Sigmoid colon (tissue), 7 donors: ENCODE results near the gene DIRAS3. TPM values are rescaled to one million over a fixed set of nuclear protein-coding genes. Genes with fewer than 3 reads are reported as not detected.
"Not testable (repeated sequence)": the region's sequence is repeated elsewhere in the genome, so short reads cannot be mapped to it uniquely, and the experiment has no call there.

Experiments used
- DNase-seq: peaks from one replicate; pipeline ENCODE4 v3.0.0-alpha.2; 2019
- H3K27ac ChIP-seq, 4 donors: fragments of 200-600 bp; sonication (generic); one replicate each; pipeline ENCODE4 v1.5.1; 2016 to 2019; ENCODE audit warnings: mild to moderate bottlenecking in 1 of 4
- H3K27me3 ChIP-seq, 3 donors: fragments of 200-600 bp; sonication (generic); one replicate each; pipeline ENCODE4 v1.5.1; 2019; ENCODE audit warnings: mild to moderate bottlenecking in 1 of 3
- H3K36me3 ChIP-seq, 4 donors: fragments of 200-600 bp; sonication (generic); one replicate each; pipeline ENCODE4 v1.5.1; 2016 to 2019
- H3K4me1 ChIP-seq, 4 donors: fragments of 200-600 bp; sonication (generic); one replicate each; pipeline ENCODE4 v1.5.1; 2017 to 2019
- H3K4me3 ChIP-seq, 4 donors: fragments of 200-600 bp; sonication (generic); one replicate each; pipeline ENCODE4 v1.5.1; 2017 to 2019; ENCODE audit warnings: mild to moderate bottlenecking in 2 of 4, moderate library complexity in 1 of 4
- H3K9me3 ChIP-seq, 4 donors: fragments of 200-600 bp in 3 of 4; sonication (generic) in 3 of 4; one replicate each; pipeline versions ENCODE4 v1.5.1 to v1.6.1; 2013 to 2019
- EP300 ChIP-seq, 4 donors: sonication (generic); formaldehyde crosslinking; IDR thresholded peaks; one replicate each; pipeline ENCODE4 v1.6.1; 2017; ENCODE audit warnings: antibody characterized with exemption in 4 of 4
- POLR2A ChIP-seq, 2 donors: fragments of 450-650 bp; IDR thresholded peaks; one replicate each; pipeline ENCODE4 v1.6.1; 2016; ENCODE audit warnings: antibody characterized with exemption in 2 of 2, mild to moderate bottlenecking in 2 of 2, moderate library complexity in 2 of 2
- POLR2AphosphoS5 ChIP-seq, 4 donors: sonication (generic); formaldehyde crosslinking; IDR thresholded peaks; one replicate each; pipeline ENCODE4 v1.6.1; 2017; ENCODE audit warnings: antibody characterized with exemption in 4 of 4
- WGBS, 2 donors: extraction: QIAGEN DNeasy Blood & Tissue Kit; methylation state at CpG; one replicate each; pipeline ENCODE4 v1.1.7; 2013; 5-methylcytosine and 5-hydroxymethylcytosine counted together
- intact Hi-C: fragments of 100-400 bp; cut with DNase I; formaldehyde crosslinking; loops from one replicate; pipeline ENCODE4 v1.15.1; 2023
- polyA plus RNA-seq, 3 donors: library from polyadenylated mRNA; stranded (reverse); fragments of 200-250 nt; gene quantifications; one replicate each; pipeline ENCODE4 v1.2.3, GENCODE V29; 2013
- total RNA-seq, 4 donors: library from RNA; depleted of rRNA; stranded (reverse); fragments of >200 nt; gene quantifications; one replicate each; pipeline ENCODE4 v1.1.0, GENCODE V29; 2016
- TF ChIP-seq, protein P1 (sequence below), 4 experiments: fragments of 450-650 bp in 3 of 4; fragments of 200-600 bp in 1 of 4; IDR thresholded peaks; one replicate each; pipeline ENCODE4 v1.5.1; 2016 to 2019; ENCODE audit warnings: antibody characterized with exemption in 4 of 4, mild to moderate bottlenecking in 3 of 4, moderate library complexity in 2 of 4
- donor health status: healthy with polysubstance abuse.
- donor health status: Bipolar disorder and iron deficiency.
- donor health status: healthy.

Gene DIRAS3
- total and polyA plus RNA-seq, 7 donors: 0.46 to 4.6 (median 1.7) TPM; not detected in 1

- intact Hi-C loops: no loop called here
- 48 to 49% methylated on average over 2 of the region's 2 CpGs for WGBS, 2 donors
- H3K27ac ChIP-seq: no peak overlapping the region
Observed at GRCh38 chr1:68083686-68084085, 33.3 kb upstream of the DIRAS3 start.

DNA sequence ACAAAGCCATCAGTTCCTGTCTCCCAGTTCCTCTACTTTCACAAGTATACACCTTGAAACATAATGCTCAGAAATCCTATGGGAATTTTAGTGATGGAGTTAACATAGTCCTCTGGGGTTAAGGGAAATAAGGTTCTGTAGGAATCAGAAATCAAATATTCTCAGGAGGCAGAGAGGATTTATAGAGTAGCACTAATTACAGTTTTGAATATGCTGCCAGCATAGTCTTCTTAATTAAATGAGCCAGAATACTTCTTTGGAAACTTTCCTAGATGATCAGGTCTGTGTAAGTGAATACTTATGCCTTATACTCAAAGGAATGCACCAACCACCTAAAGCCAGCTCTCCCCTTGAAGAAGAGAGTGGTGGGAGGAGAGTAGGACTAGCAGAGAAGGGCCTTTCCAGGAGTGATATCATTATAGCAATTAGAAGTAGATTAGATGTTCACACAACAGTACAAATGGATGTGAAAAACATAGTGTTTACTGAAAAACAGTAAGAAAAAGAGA, 31.4 kb upstream of the DIRAS3 start:
- H3K4me1 ChIP-seq: no peaks in the 10 kb centered on the region
- DNase-seq: no peak
- TF ChIP-seq POLR2AphosphoS5 (IDR thresholded peaks at IDR 0.05) (no peak), EP300 (IDR thresholded peaks at IDR 0.05) (no peak), POLR2A (IDR thresholded peaks at IDR 0.05) (no peak)
- TF ChIP-seq, protein P1, sequence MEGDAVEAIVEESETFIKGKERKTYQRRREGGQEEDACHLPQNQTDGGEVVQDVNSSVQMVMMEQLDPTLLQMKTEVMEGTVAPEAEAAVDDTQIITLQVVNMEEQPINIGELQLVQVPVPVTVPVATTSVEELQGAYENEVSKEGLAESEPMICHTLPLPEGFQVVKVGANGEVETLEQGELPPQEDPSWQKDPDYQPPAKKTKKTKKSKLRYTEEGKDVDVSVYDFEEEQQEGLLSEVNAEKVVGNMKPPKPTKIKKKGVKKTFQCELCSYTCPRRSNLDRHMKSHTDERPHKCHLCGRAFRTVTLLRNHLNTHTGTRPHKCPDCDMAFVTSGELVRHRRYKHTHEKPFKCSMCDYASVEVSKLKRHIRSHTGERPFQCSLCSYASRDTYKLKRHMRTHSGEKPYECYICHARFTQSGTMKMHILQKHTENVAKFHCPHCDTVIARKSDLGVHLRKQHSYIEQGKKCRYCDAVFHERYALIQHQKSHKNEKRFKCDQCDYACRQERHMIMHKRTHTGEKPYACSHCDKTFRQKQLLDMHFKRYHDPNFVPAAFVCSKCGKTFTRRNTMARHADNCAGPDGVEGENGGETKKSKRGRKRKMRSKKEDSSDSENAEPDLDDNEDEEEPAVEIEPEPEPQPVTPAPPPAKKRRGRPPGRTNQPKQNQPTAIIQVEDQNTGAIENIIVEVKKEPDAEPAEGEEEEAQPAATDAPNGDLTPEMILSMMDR (IDR thresholded peaks at IDR 0.05): no peak
- no peak overlapping the region for H3K27ac ChIP-seq
- no peak overlapping the region for H3K4me3 ChIP-seq
- no peaks in the 10 kb centered on the region for H3K27me3 ChIP-seq
- H3K36me3 ChIP-seq: no peaks in the 10 kb centered on the region
- no peaks in the 10 kb centered on the region for H3K9me3 ChIP-seq
- intact Hi-C loops: no loop called here

More at GRCh38 chr1:68083686-68084085, 33.3 kb upstream of the DIRAS3 start:
- Histone ChIP-seq H3K9me3 (no peaks in the 10 kb centered on the region), H3K27me3 (no peaks in the 10 kb centered on the region), H3K36me3 (no peaks in the 10 kb centered on the region), H3K4me1 (no peaks in the 10 kb centered on the region), H3K4me3 (no peak overlapping the region)
- DNase-seq: no peak
- TF ChIP-seq POLR2AphosphoS5 (IDR thresholded peaks at IDR 0.05): no peak
- no peak for TF ChIP-seq POLR2A (IDR thresholded peaks at IDR 0.05)
- TF ChIP-seq, protein P1 (IDR thresholded peaks at IDR 0.05): no peak
- TF ChIP-seq EP300 (IDR thresholded peaks at IDR 0.05): no peak

DNA sequence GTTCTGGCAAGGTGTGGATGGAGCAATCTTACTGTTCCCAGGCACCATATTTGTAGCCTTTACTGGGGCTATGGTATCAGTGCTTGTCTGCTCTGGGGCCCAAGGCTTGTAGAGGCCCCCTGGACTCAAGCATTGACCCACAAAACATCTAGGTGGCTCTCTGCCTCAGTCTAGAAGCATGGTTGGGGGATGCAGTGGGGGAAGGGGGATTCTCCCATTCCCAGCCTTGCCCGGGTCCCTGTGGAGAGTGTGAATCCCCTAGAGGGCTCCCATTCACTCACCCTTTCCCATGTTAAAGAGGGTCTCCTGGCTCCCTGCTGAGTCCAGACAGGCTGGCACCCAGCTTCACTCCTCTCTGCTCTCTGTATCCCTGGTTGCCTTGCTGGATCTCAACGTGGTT, 28.2 kb upstream of the DIRAS3 start:
- H3K4me3 ChIP-seq: no peak overlapping the region
- TF ChIP-seq, protein P1 (IDR thresholded peaks at IDR 0.05): no peak
- TF ChIP-seq EP300 (IDR thresholded peaks at IDR 0.05) (no peak), POLR2A (IDR thresholded peaks at IDR 0.05) (no peak), POLR2AphosphoS5 (IDR thresholded peaks at IDR 0.05) (no peak)
- intact Hi-C loops: no loop called here
- WGBS, 2 donors: 74 to 86% methylated on average over 2 of the region's 2 CpGs
- H3K4me1 ChIP-seq: no peaks in the 10 kb centered on the region
- H3K27ac ChIP-seq: no peak overlapping the region
- no peaks in the 10 kb centered on the region for H3K27me3 ChIP-seq
- H3K9me3 ChIP-seq: no peaks in the 10 kb centered on the region
- no peaks in the 10 kb centered on the region for H3K36me3 ChIP-seq
- no peak for DNase-seq

DNA sequence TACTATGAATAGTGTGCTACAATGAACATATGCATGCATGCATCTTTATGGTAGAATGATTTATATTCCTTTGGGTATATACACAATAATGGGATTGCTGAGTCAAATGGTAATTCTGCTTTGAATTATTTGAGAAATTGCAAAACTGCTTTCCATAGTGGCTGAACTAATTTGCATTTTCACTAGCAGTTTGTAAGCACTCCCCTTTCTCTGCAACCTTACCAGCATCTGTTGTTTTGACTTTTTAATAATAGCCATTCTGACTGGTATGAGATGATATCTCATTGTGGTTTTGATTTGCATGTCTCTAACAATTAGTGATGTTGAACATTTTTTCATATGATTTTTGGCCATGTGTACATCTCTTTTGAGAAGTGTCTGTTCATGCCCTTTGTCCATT, 24.0 kb upstream of the DIRAS3 start:
- Histone ChIP-seq H3K4me1 (no peaks in the 10 kb centered on the region), H3K9me3 (no peaks in the 10 kb centered on the region), H3K27ac (no peak overlapping the region), H3K27me3 (no peaks in the 10 kb centered on the region), H3K4me3 (no peak overlapping the region), H3K36me3 (no peaks in the 10 kb centered on the region)
- intact Hi-C loops: no loop called here
- no peak for DNase-seq
- no peak for TF ChIP-seq POLR2AphosphoS5 (IDR thresholded peaks at IDR 0.05)
- no peak for TF ChIP-seq POLR2A (IDR thresholded peaks at IDR 0.05)
- no peak for TF ChIP-seq EP300 (IDR thresholded peaks at IDR 0.05)
- TF ChIP-seq, protein P1 (IDR thresholded peaks at IDR 0.05): no peak

DNA sequence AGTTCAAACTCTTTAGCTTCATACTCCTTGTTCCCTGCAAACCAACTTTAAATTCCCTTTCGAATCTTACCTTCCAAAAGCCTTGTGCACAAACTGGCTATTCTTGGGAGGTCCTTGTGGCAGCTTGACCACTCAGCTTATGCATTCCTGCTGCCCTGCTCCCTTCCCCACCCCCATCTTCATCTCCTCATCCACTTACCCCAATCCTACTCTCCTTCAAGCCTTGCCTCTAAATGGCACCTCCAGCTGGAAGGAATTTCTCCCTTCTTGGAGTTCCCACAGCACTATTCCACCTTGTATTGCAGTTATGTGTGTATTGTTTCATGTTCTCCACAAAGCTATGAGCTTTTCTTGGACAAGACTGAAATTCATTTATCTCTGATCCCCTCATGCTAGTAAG, 15.3 kb upstream of the DIRAS3 start:
- 83 to 93% methylated on average over 1 of the region's 1 CpG for WGBS, 2 donors
- H3K9me3 ChIP-seq: peaks cover 0 to 2% (median 0%) of the 10 kb centered on the region in 4 donors
- no peak for DNase-seq
- no peak for TF ChIP-seq POLR2AphosphoS5 (IDR thresholded peaks at IDR 0.05)
- TF ChIP-seq EP300 (IDR thresholded peaks at IDR 0.05): no peak
- TF ChIP-seq POLR2A (IDR thresholded peaks at IDR 0.05): no peak
- TF ChIP-seq, protein P1 (IDR thresholded peaks at IDR 0.05): no peak
- no peak overlapping the region for H3K27ac ChIP-seq
- no peaks in the 10 kb centered on the region for H3K27me3 ChIP-seq
- no peak overlapping the region for H3K4me3 ChIP-seq
- no peaks in the 10 kb centered on the region for H3K36me3 ChIP-seq
- intact Hi-C loops: no loop called here
- H3K4me1 ChIP-seq: no peaks in the 10 kb centered on the region

- intact Hi-C loops, H3K27me3 ChIP-seq, H3K27ac ChIP-seq, H3K9me3 ChIP-seq, H3K4me1 ChIP-seq, DNase-seq, H3K4me3 ChIP-seq, H3K36me3 ChIP-seq: not testable (repeated sequence)
- 92 to 95% methylated on average over 6 of the region's 6 CpGs for WGBS, 2 donors
Observed at GRCh38 chr1:68058053-68058452, 7.6 kb upstream of the DIRAS3 start.
